ENCODE results near the gene FAM228A.

The FAM228A gene

GRCh38 chr2:24206242-24206641 is 31.4 kb downstream of the FAM228A start:
- no peaks in the 10 kb centered on the region for H3K9me3 Mint-ChIP-seq
- DNase-seq, result no peak
- H3K27me3 Mint-ChIP-seq, result no peaks in the 10 kb centered on the region
- no peak for ATAC-seq
- no peak overlapping the region for H3K4me3 Mint-ChIP-seq
- H3K4me1 Mint-ChIP-seq, result no peaks in the 10 kb centered on the region
- no peak overlapping the region for H3K27ac Mint-ChIP-seq

GRCh38 chr2:24206714-24207113 is 31.9 kb downstream of the FAM228A start:
- peak overlapping the region in 1 of 2 donors; percentile 11 for H3K27ac Mint-ChIP-seq
- H3K27me3 Mint-ChIP-seq, result no peaks in the 10 kb centered on the region
- ATAC-seq (no peak), DNase-seq (no peak)
- no peaks in the 10 kb centered on the region for H3K9me3 Mint-ChIP-seq
- H3K4me3 Mint-ChIP-seq, result no peak overlapping the region
- no peaks in the 10 kb centered on the region for H3K4me1 Mint-ChIP-seq

DNA sequence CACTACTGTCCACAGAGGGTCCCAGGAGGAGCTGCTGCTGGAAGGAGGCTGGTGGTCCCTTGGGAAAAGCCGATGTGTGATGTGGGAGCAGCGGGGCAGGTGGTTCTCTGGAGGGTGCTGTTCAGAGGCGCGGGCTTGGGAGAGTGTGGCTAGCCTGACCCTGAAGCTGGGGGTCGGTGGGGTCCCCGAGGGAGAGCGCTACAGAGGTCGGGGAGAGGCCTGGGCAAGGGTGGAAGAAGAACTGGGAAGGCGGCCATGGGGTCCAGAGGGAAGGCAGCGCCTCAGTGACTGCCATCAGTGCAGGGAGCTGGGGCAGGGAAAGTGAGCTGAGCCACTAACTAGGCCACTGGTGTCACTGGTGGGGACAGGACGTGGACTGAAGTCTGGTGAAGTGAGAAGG is 32.5 kb downstream of the FAM228A start:
- H3K4me1 Mint-ChIP-seq, result no peaks in the 10 kb centered on the region
- H3K9me3 Mint-ChIP-seq, result no peaks in the 10 kb centered on the region
- ATAC-seq (no peak), DNase-seq (no peak)
- H3K27me3 Mint-ChIP-seq, result no peaks in the 10 kb centered on the region
- H3K4me3 Mint-ChIP-seq, result no peak overlapping the region
- peak overlapping the region in 1 of 2 donors; percentile 39 for H3K27ac Mint-ChIP-seq

- H3K4me3 Mint-ChIP-seq, result no peak overlapping the region
- no peaks in the 10 kb centered on the region for H3K27me3 Mint-ChIP-seq
- H3K9me3 Mint-ChIP-seq, result no peaks in the 10 kb centered on the region
- DNase-seq, result no peak
- peak overlapping the region in 1 of 2 donors; percentile 41 for H3K27ac Mint-ChIP-seq
- ATAC-seq, result no peak
- no peaks in the 10 kb centered on the region for H3K4me1 Mint-ChIP-seq
Measured at GRCh38 chr2:24208490-24208889, 33.6 kb downstream of the FAM228A start.

GRCh38 chr2:24209389-24210105 is 34.7 kb downstream of the FAM228A start:
- no peak overlapping the region for H3K27ac Mint-ChIP-seq
- no peaks in the 10 kb centered on the region for H3K9me3 Mint-ChIP-seq
- H3K4me1 Mint-ChIP-seq, result no peaks in the 10 kb centered on the region
- DNase-seq (no peak), ATAC-seq (no peak)
- no peaks in the 10 kb centered on the region for H3K27me3 Mint-ChIP-seq
- H3K4me3 Mint-ChIP-seq, result no peak overlapping the region

DNA sequence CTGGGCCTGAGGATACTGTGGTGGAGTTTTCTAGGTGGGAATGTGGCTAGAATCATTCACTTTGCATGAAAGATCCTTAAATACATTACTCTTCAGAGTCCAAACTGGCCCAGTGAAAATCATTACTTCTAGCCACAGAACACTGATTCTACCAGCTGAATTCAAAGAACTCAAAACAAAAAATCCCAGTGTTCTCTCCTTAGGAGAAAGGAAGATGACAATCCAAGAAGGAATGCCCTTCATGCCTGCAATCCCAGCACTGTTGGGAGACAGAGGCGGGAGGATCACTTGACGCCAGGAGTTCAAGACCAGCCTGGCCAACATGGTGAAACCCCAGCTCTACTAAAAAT is 35.2 kb downstream of the FAM228A start:
- Mint-ChIP-seq H3K4me1 (no peaks in the 10 kb centered on the region), H3K9me3 (no peaks in the 10 kb centered on the region), H3K27me3 (no peaks in the 10 kb centered on the region), H3K4me3 (no peak overlapping the region), H3K27ac (no peak overlapping the region)
- ATAC-seq (no peak), DNase-seq (no peak)

DNA sequence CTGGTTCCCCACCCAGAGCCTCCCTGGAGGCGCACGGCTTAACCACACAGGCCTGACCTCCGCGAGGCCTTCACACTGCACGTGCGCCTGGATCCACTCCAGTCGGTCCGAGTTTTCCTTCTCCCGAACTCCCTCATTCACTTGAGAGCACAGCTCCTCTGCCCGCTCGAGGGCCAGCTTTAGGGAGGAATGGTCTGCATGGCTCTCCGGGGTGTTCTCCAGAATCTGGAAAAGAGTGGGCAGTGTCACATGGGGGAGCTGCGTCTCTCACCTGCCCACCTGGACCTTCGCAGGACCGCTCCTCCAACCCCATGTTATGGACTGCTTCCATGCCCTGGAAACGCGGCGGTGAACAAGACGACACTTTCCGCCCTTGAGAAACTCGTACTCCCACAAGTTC is 35.9 kb downstream of the FAM228A start:
- H3K4me1 Mint-ChIP-seq, result no peaks in the 10 kb centered on the region

DNA sequence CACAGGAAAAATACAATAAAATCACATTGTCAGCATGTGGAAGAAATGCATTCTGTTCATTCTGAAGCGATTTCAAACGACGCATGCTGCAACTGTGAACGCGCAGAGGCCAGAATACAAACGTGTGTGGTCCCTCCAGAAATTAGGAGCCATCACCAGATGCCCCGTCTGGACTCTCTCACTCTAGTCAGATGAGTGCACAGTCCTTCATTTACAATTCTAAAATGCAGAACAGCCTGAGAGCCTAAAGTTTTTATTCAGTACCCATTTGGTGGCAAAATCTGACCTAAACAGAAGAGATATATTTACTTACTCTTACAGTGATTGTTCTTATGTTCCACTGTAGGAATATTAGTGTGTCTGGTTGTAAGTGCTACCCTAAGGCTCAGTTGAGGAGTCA is 36.6 kb downstream of the FAM228A start:
- no peak overlapping the region for H3K27ac Mint-ChIP-seq
- no peaks in the 10 kb centered on the region for H3K9me3 Mint-ChIP-seq
- no peak overlapping the region for H3K4me3 Mint-ChIP-seq
- no peaks in the 10 kb centered on the region for H3K4me1 Mint-ChIP-seq
- DNase-seq (no peak), ATAC-seq (no peak)
- no peaks in the 10 kb centered on the region for H3K27me3 Mint-ChIP-seq

More for the DNA sequence above, 35.9 kb downstream of the FAM228A start:
- no peak for DNase-seq
- Mint-ChIP-seq H3K27me3 (no peaks in the 10 kb centered on the region), H3K9me3 (no peaks in the 10 kb centered on the region), H3K4me3 (no peak overlapping the region), H3K27ac (no peak overlapping the region)
- no peak for ATAC-seq

- Mint-ChIP-seq H3K9me3 (no peaks in the 10 kb centered on the region), H3K4me3 (no peak overlapping the region), H3K27ac (peak overlapping the region in 1 of 2 donors; percentile 34), H3K27me3 (no peaks in the 10 kb centered on the region), H3K4me1 (no peaks in the 10 kb centered on the region)
- DNase-seq (no peak), ATAC-seq (no peak)
Measured at GRCh38 chr2:24214880-24215279, 40.0 kb downstream of the FAM228A start.

DNA sequence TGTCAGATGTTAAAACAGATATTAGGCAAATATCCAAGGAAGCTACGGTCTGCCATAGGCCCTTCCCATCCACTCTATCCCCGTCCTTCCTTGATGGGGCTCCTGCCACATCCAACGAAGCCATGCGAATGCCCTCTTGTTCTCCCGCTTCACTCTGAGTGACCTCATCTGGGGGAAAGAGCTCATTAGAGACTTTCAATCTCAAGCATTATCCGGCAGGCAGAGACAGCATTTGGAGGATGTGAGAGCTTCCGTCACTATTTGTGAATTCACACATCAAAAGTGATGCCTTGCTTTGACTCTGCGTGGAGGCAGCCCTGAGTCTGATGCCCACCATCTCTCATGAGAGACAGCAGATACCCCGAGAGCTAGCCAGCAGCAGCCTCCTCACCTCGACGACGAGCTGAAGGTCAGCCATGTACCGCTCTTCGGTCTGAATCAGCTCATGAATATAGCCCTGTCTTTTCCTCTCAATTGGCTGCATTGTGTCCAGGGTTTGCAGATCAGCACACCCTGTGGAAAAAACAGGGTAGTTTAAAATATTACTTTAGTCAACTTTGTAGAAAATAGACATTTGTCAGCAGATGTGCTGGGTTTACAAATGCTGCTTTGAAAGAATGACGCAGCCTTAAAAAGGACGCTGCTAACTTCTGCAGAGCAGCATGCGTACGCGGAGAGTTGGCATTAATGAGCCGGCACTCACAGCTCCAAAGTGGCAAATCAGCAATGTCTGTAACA is 45.9 kb downstream of the FAM228A start:
- H3K27ac Mint-ChIP-seq, result no peak overlapping the region
- H3K4me3 Mint-ChIP-seq, result no peak overlapping the region
- no peaks in the 10 kb centered on the region for H3K9me3 Mint-ChIP-seq
- no peaks in the 10 kb centered on the region for H3K4me1 Mint-ChIP-seq
- DNase-seq (no peak), ATAC-seq (no peak)
- H3K27me3 Mint-ChIP-seq, result no peaks in the 10 kb centered on the region

GRCh38 chr2:24221343-24222050 is 46.6 kb downstream of the FAM228A start:
- Mint-ChIP-seq H3K4me3 (no peak overlapping the region), H3K27me3 (no peaks in the 10 kb centered on the region), H3K4me1 (no peaks in the 10 kb centered on the region), H3K27ac (no peak overlapping the region), H3K9me3 (no peaks in the 10 kb centered on the region)
- no peak for DNase-seq
- no peak for ATAC-seq

- no peaks in the 10 kb centered on the region for H3K9me3 Mint-ChIP-seq
- DNase-seq, result no peak
- no peak overlapping the region for H3K4me3 Mint-ChIP-seq
- no peaks in the 10 kb centered on the region for H3K4me1 Mint-ChIP-seq
- no peak overlapping the region for H3K27ac Mint-ChIP-seq
- no peaks in the 10 kb centered on the region for H3K27me3 Mint-ChIP-seq
- no peak for ATAC-seq
Measured at GRCh38 chr2:24222946-24223345, 48.1 kb downstream of the FAM228A start.

GRCh38 chr2:24225499-24226242 is 50.8 kb downstream of the FAM228A start:
- DNase-seq (no peak), ATAC-seq (no peak)
- Mint-ChIP-seq H3K27me3 (no peaks in the 10 kb centered on the region), H3K4me3 (no peak overlapping the region), H3K4me1 (no peaks in the 10 kb centered on the region), H3K27ac (peak overlapping the region in 1 of 2 donors; percentile 16), H3K9me3 (no peaks in the 10 kb centered on the region)

GRCh38 chr2:24228470-24228869 is 53.6 kb downstream of the FAM228A start:
- Mint-ChIP-seq H3K4me1 (no peaks in the 10 kb centered on the region), H3K27me3 (no peaks in the 10 kb centered on the region), H3K4me3 (no peak overlapping the region), H3K27ac (no peak overlapping the region), H3K9me3 (no peaks in the 10 kb centered on the region)
- ATAC-seq (no peak), DNase-seq (no peak)

GRCh38 chr2:24231461-24231881 is 56.6 kb downstream of the FAM228A start:
- ATAC-seq, result no peak

More at GRCh38 chr2:24231461-24231881, 56.6 kb downstream of the FAM228A start:
- Mint-ChIP-seq H3K4me3 (no peak overlapping the region), H3K27ac (no peak overlapping the region), H3K27me3 (no peaks in the 10 kb centered on the region), H3K9me3 (no peaks in the 10 kb centered on the region), H3K4me1 (no peaks in the 10 kb centered on the region)
- DNase-seq, result no peak

Data from stimulated activated naive CD8-positive, alpha-beta T cell treated with anti-CD3 and anti-CD28 coated beads, Interleukin-15, amount 100 ng/mL, for 72 hours (primary cell).